Cardiac muscle cell (in vitro differentiated cells and primary cell): Measurements from ENCODE around the gene MRPL16. TPM values are rescaled to one million over a fixed set of nuclear protein-coding genes. Genes with fewer than 3 reads are reported as not detected.
A peak's percentile ranks its signal among the peaks of the same experiment; 100 is the strongest.

Experiments
- DNase-seq, 2 donors: peaks; one replicate each; pipeline versions ENCODE4 v3.0.0 to v3.0.0-alpha.2; 2010 to 2017; ENCODE audit warnings: low read depth in 1 of 2, low spot score in 1 of 2
- H3K27ac ChIP-seq: fragments of 200-600 bp; sonication (generic); 2 replicates; pipeline ENCODE4 v1.5.1; 2016
- H3K27me3 ChIP-seq: fragments of 200-600 bp; sonication (generic); 2 replicates; pipeline ENCODE4 v1.6.0; 2016; ENCODE audit warnings: control low read depth
- H3K36me3 ChIP-seq: fragments of 200-600 bp; sonication (generic); 2 replicates; pipeline ENCODE4 v1.5.1; 2016; ENCODE audit warnings: control low read depth
- H3K4me1 ChIP-seq: fragments of 200-600 bp; sonication (generic); 2 replicates; pipeline ENCODE4 v1.8.1; 2017; ENCODE audit warnings: low read depth, mild to moderate bottlenecking, mixed run types
- H3K4me3 ChIP-seq: fragments of 200-600 bp; sonication (generic); 2 replicates; pipeline ENCODE4 v1.5.1; 2016; ENCODE audit warnings: mild to moderate bottlenecking
- H3K9me3 ChIP-seq: fragments of 200-600 bp; sonication (generic); 2 replicates; pipeline ENCODE4 v1.5.1; 2017; ENCODE audit warnings: low read depth, mild to moderate bottlenecking, control low read depth
- CTCF ChIP-seq: IDR thresholded peaks from 2 replicates; pipeline ENCODE4 v1.5.1; 2012; ENCODE audit warnings: low read depth, mild to moderate bottlenecking, low read length
- polyA plus RNA-seq: library from polyadenylated mRNA; unstranded; fragments of >200 nt; fragmentation: Nextera tagmentation; extraction: Ambion mirVana; gene quantifications from 2 replicates; pipeline ENCODE4 v1.2.1, GENCODE V29; 2016
- total RNA-seq: library from RNA; depleted of rRNA; stranded (reverse); fragments of >200 nt; gene quantifications from 2 replicates; pipeline ENCODE4 v1.2.3, GENCODE V29; 2016

MRPL16 gene
- total and polyA plus RNA-seq, 2 experiments from 2014 or later: 73.8 to 101 TPM

- Histone ChIP-seq H3K4me1 (no peaks in the 10 kb centered on the region), H3K27me3 (no peaks in the 10 kb centered on the region), H3K36me3 (peaks cover 12% of the 10 kb centered on the region), H3K4me3 (no peak overlapping the region), H3K27ac (no peak overlapping the region), H3K9me3 (no peaks in the 10 kb centered on the region)
- peak in 1 of 2 donors; percentile 38 for DNase-seq
- no peak for TF ChIP-seq CTCF
Observed at GRCh38 chr11:59776210-59777066, 34.1 kb downstream of the MRPL16 start.

- no peak for DNase-seq
- no peak for TF ChIP-seq CTCF
- Histone ChIP-seq H3K36me3 (peaks cover 12% of the 10 kb centered on the region), H3K4me3 (no peak overlapping the region), H3K27ac (no peak overlapping the region), H3K9me3 (no peaks in the 10 kb centered on the region), H3K27me3 (no peaks in the 10 kb centered on the region), H3K4me1 (no peaks in the 10 kb centered on the region)
Observed at GRCh38 chr11:59773083-59773440, 37.5 kb downstream of the MRPL16 start.

- H3K27ac ChIP-seq: no peak overlapping the region
Observed at GRCh38 chr11:59771605-59772004, 39.0 kb downstream of the MRPL16 start.

GRCh38 chr11:59770869-59771268, 39.7 kb downstream of the MRPL16 start:
- Histone ChIP-seq H3K9me3 (no peaks in the 10 kb centered on the region), H3K4me3 (no peak overlapping the region), H3K4me1 (peaks cover 6% of the 10 kb centered on the region), H3K36me3 (peaks cover 12% of the 10 kb centered on the region), H3K27me3 (no peaks in the 10 kb centered on the region), H3K27ac (no peak overlapping the region)
- DNase-seq: no peak
- TF ChIP-seq CTCF: no peak

More at GRCh38 chr11:59771605-59772004, 39.0 kb downstream of the MRPL16 start:
- Histone ChIP-seq H3K4me1 (peaks cover 5% of the 10 kb centered on the region), H3K27me3 (no peaks in the 10 kb centered on the region), H3K9me3 (no peaks in the 10 kb centered on the region), H3K4me3 (no peak overlapping the region), H3K36me3 (peaks cover 12% of the 10 kb centered on the region)
- no peak for TF ChIP-seq CTCF
- no peak for DNase-seq

GRCh38 chr11:59770319-59770718, 40.3 kb downstream of the MRPL16 start:
- no peak for TF ChIP-seq CTCF

More at GRCh38 chr11:59770319-59770718, 40.3 kb downstream of the MRPL16 start:
- Histone ChIP-seq H3K4me1 (peaks cover 6% of the 10 kb centered on the region), H3K27me3 (no peaks in the 10 kb centered on the region), H3K36me3 (peaks cover 12% of the 10 kb centered on the region), H3K27ac (no peak overlapping the region), H3K4me3 (no peak overlapping the region), H3K9me3 (no peaks in the 10 kb centered on the region)
- DNase-seq: no peak
